GM23338 (cell line): ENCODE measurements around the gene DHX34. TPM values are rescaled to one million over a fixed set of nuclear protein-coding genes. Genes with fewer than 3 reads are reported as not detected.

Source experiments
- ATAC-seq: fragments of 200-7000 bp; cut with Tn5 transposase; 3 replicates; pipeline ENCODE4 v1.9.1; 2020
- DNase-seq: peaks from one replicate; pipeline ENCODE4 v3.0.0-alpha.2; 2015; ENCODE audit warnings: low spot score
- H2AFZ ChIP-seq: fragments of 200-600 bp; sonication (generic); 2 replicates; pipeline ENCODE4 v1.8.0; 2016; ENCODE audit warnings: antibody characterized with exemption, mild to moderate bottlenecking, moderate library complexity
- H3F3A ChIP-seq: fragments of 200-600 bp; sonication (generic); replicated peaks from 2 replicates; pipeline ENCODE4 v1.8.0; 2017; ENCODE audit warnings: antibody characterized with exemption, mixed run types, low read depth
- H3K27ac ChIP-seq: fragments of 200-600 bp; sonication (generic); 2 replicates; pipeline ENCODE4 v1.6.1; 2016; ENCODE audit warnings: low read depth
- H3K27me3 ChIP-seq: fragments of 200-600 bp; sonication (generic); 2 replicates; pipeline ENCODE4 v1.8.0; 2016; ENCODE audit warnings: mild to moderate bottlenecking, mixed run types, moderate library complexity; ENCODE audit not compliant: insufficient read depth
- H3K36me3 ChIP-seq: fragments of 200-600 bp; sonication (generic); 2 replicates; pipeline ENCODE4 v1.8.0; 2016; ENCODE audit warnings: mild to moderate bottlenecking; ENCODE audit not compliant: insufficient read depth
- H3K4me1 ChIP-seq: fragments of 200-600 bp; sonication (generic); 2 replicates; pipeline ENCODE4 v1.8.0; 2016; ENCODE audit warnings: mild to moderate bottlenecking, moderate library complexity; ENCODE audit not compliant: insufficient read depth
- H3K4me2 ChIP-seq: fragments of 200-600 bp; sonication (generic); 2 replicates; pipeline ENCODE4 v1.7.1; 2017; ENCODE audit warnings: mixed run types
- H3K4me3 ChIP-seq: fragments of 200-600 bp; sonication (generic); 2 replicates; pipeline ENCODE4 v1.6.1; 2016; ENCODE audit warnings: mixed run types
- H3K79me2 ChIP-seq: fragments of 200-600 bp; sonication (generic); replicated peaks from 2 replicates; pipeline ENCODE4 v1.8.0; 2017; ENCODE audit warnings: mild to moderate bottlenecking; ENCODE audit not compliant: insufficient read depth
- H3K9me2 ChIP-seq: fragments of 200-600 bp; sonication (generic); 2 replicates; pipeline ENCODE4 v1.8.0; 2017; ENCODE audit not compliant: insufficient read depth
- H4K20me1 ChIP-seq: fragments of 200-600 bp; sonication (generic); replicated peaks from 2 replicates; pipeline ENCODE4 v1.8.0; 2017; ENCODE audit warnings: mild to moderate bottlenecking; ENCODE audit not compliant: insufficient read depth
- H3K27ac Mint-ChIP-seq: 2 replicates; pipeline ENCODE4 v1.8.0; 2020; ENCODE audit warnings: inconsistent platforms, mild to moderate bottlenecking, moderate library complexity, mixed read lengths
- H3K27me3 Mint-ChIP-seq: 3 replicates; pipeline ENCODE4 v1.8.0; 2022; ENCODE audit warnings: low read depth, mild to moderate bottlenecking, moderate library complexity, mixed read lengths, inconsistent platforms; ENCODE audit not compliant: insufficient read depth, poor library complexity
- H3K36me3 Mint-ChIP-seq: 3 replicates; pipeline ENCODE4 v1.8.0; 2021; ENCODE audit warnings: low read depth, mild to moderate bottlenecking, inconsistent platforms, moderate library complexity, mixed read lengths
- H3K4me1 Mint-ChIP-seq: 3 replicates; pipeline ENCODE4 v1.8.0; 2020; ENCODE audit warnings: mild to moderate bottlenecking, inconsistent platforms, mixed read lengths
- H3K4me3 Mint-ChIP-seq: 3 replicates; pipeline ENCODE4 v1.8.0; 2021; ENCODE audit warnings: moderate library complexity, mild to moderate bottlenecking, inconsistent platforms, mixed read lengths
- H3K9me3 Mint-ChIP-seq: 3 replicates; pipeline ENCODE4 v1.8.0; 2020; ENCODE audit warnings: moderate library complexity, mild to moderate bottlenecking, inconsistent platforms, mixed read lengths
- EZH2 ChIP-seq: fragments of 200-600 bp; sonication (generic); IDR thresholded peaks from one replicate; pipeline ENCODE4 v1.8.0; 2017; ENCODE audit warnings: antibody characterized with exemption, mild to moderate bottlenecking, low read depth; ENCODE audit not compliant: unreplicated experiment
- EZH2phosphoT487 ChIP-seq: fragments of 200-600 bp; sonication (generic); IDR thresholded peaks from one replicate; pipeline ENCODE4 v1.8.1; 2018; ENCODE audit warnings: antibody characterized with exemption; ENCODE audit not compliant: unreplicated experiment
- polyA plus RNA-seq: library from polyadenylated mRNA; unstranded; fragments of >200 nt; fragmentation: Nextera tagmentation; extraction: Ambion mirVana; gene quantifications from 2 replicates; pipeline ENCODE4 v1.2.1, GENCODE V29; 2016
- total RNA-seq: library from RNA; depleted of rRNA; stranded (reverse); fragments of >200 nt; shearing (Covaris generic); gene quantifications from 2 replicates; pipeline ENCODE4 v1.2.3, GENCODE V29; 2014
- TF ChIP-seq, protein P1 (sequence below): IDR thresholded peaks from one replicate; pipeline ENCODE4 v1.6.1; 2018; ENCODE audit warnings: antibody characterized with exemption; ENCODE audit not compliant: unreplicated experiment
- TF ChIP-seq, protein P2 (sequence below), 2 experiments: fragments of 200-600 bp in 1 of 2; sonication (generic) in 1 of 2; conservative IDR thresholded peaks; 2 replicates each; pipeline versions ENCODE4 v1.5.1 to v1.6.1; 2016 to 2017; ENCODE audit warnings: antibody characterized with exemption in 2 of 2, low read depth in 2 of 2, mild to moderate bottlenecking in 2 of 2, moderate library complexity in 1 of 2
- TF ChIP-seq, protein P3 (sequence below): fragments of 250-450 bp; sonication (Bioruptor Pico); IDR thresholded peaks from 2 replicates; pipeline ENCODE4 v1.5.0; 2020; ENCODE audit warnings: mild to moderate bottlenecking, moderate library complexity
- TF ChIP-seq, protein P4 (sequence below): IDR thresholded peaks from 2 replicates; pipeline ENCODE4 v1.6.1; 2016; ENCODE audit warnings: antibody characterized with exemption

The DHX34 gene
- total and polyA plus RNA-seq, 2 experiments from 2014 or later = 16.3 to 50.1 TPM

DNA sequence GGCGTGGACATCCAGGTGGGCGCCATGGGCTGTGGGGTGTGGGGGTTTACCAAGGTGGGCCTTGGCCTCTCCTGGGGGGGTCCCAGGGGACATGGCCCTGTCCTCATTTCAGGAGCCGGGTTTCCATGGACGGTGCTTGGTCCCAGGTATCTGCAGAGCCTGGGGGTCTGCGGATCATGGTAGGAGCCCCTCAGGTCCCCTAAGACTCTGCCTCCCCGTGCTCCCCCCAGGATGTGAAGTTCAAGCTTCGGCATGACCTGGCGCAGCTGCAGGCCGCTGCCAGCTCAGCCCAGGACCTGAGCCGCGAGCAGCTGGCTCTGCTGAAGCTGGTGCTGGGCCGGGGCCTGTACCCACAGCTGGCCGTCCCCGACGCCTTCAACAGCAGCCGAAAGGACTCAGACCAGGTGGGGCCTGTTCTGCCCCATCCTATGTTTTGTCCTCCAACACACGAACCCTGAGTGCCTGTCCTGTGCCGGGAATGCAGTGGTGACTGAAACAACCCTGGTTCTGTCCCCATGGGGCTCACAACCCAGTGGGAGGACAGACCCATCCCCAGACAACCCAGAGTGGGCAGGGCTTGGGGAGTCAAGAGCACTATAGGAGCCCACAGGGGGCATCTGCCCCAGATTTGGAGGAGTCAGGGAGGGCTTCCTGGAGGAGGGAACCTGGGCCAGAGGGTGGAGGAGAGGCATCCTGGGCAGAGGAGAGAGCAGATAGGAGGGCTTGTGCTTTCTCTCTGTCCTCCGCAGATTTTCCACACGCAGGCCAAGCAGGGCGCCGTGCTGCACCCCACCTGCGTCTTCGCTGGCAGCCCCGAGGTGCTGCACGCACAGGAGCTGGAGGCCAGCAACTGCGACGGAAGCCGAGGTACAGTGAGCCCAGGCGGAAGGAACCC lies 26.8 kb downstream of the DHX34 start (continued):
- TF ChIP-seq, protein P1, sequence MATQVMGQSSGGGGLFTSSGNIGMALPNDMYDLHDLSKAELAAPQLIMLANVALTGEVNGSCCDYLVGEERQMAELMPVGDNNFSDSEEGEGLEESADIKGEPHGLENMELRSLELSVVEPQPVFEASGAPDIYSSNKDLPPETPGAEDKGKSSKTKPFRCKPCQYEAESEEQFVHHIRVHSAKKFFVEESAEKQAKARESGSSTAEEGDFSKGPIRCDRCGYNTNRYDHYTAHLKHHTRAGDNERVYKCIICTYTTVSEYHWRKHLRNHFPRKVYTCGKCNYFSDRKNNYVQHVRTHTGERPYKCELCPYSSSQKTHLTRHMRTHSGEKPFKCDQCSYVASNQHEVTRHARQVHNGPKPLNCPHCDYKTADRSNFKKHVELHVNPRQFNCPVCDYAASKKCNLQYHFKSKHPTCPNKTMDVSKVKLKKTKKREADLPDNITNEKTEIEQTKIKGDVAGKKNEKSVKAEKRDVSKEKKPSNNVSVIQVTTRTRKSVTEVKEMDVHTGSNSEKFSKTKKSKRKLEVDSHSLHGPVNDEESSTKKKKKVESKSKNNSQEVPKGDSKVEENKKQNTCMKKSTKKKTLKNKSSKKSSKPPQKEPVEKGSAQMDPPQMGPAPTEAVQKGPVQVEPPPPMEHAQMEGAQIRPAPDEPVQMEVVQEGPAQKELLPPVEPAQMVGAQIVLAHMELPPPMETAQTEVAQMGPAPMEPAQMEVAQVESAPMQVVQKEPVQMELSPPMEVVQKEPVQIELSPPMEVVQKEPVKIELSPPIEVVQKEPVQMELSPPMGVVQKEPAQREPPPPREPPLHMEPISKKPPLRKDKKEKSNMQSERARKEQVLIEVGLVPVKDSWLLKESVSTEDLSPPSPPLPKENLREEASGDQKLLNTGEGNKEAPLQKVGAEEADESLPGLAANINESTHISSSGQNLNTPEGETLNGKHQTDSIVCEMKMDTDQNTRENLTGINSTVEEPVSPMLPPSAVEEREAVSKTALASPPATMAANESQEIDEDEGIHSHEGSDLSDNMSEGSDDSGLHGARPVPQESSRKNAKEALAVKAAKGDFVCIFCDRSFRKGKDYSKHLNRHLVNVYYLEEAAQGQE = no peak
- TF ChIP-seq EZH2phosphoT487 = no peak

DNA sequence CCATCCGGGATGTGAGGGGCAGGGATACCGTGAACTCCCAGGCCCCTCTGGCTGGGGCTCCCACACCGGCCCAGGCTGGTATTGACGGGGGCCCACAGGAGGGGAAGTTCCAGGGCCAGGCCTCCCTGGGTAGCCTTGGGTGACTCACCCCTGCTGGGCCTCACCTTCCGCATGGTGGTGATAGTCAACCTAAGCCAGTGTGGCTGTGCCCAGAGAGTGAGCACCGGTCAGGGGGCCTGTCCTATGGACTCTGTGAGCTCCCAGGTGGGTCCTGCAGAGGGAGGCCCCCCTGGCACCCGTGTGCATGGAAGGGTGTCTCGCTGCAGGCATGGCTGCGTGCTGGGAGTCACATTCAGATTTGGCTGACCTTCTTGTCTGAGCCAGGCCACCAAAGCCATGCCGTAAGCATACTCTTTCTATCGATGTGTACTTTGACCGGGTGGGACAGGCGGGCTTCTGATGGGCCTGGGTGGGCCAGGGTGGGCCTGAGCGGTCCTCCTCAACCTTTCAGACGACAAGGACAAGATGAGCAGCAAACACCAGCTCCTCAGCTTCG lies 27.6 kb downstream of the DHX34 start:
- Mint-ChIP-seq H3K9me3 (no peaks in the 10 kb centered on the region), H3K36me3 (peaks cover 60% of the 10 kb centered on the region)
- no peak for ATAC-seq
- TF ChIP-seq, protein P2, sequence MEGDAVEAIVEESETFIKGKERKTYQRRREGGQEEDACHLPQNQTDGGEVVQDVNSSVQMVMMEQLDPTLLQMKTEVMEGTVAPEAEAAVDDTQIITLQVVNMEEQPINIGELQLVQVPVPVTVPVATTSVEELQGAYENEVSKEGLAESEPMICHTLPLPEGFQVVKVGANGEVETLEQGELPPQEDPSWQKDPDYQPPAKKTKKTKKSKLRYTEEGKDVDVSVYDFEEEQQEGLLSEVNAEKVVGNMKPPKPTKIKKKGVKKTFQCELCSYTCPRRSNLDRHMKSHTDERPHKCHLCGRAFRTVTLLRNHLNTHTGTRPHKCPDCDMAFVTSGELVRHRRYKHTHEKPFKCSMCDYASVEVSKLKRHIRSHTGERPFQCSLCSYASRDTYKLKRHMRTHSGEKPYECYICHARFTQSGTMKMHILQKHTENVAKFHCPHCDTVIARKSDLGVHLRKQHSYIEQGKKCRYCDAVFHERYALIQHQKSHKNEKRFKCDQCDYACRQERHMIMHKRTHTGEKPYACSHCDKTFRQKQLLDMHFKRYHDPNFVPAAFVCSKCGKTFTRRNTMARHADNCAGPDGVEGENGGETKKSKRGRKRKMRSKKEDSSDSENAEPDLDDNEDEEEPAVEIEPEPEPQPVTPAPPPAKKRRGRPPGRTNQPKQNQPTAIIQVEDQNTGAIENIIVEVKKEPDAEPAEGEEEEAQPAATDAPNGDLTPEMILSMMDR (conservative IDR thresholded peaks at IDR 0.05; ENCODE audit: low read depth in 2 of 2) = no peak
- TF ChIP-seq EZH2phosphoT487 (no peak), EZH2 (no peak)
- TF ChIP-seq, protein P3, sequence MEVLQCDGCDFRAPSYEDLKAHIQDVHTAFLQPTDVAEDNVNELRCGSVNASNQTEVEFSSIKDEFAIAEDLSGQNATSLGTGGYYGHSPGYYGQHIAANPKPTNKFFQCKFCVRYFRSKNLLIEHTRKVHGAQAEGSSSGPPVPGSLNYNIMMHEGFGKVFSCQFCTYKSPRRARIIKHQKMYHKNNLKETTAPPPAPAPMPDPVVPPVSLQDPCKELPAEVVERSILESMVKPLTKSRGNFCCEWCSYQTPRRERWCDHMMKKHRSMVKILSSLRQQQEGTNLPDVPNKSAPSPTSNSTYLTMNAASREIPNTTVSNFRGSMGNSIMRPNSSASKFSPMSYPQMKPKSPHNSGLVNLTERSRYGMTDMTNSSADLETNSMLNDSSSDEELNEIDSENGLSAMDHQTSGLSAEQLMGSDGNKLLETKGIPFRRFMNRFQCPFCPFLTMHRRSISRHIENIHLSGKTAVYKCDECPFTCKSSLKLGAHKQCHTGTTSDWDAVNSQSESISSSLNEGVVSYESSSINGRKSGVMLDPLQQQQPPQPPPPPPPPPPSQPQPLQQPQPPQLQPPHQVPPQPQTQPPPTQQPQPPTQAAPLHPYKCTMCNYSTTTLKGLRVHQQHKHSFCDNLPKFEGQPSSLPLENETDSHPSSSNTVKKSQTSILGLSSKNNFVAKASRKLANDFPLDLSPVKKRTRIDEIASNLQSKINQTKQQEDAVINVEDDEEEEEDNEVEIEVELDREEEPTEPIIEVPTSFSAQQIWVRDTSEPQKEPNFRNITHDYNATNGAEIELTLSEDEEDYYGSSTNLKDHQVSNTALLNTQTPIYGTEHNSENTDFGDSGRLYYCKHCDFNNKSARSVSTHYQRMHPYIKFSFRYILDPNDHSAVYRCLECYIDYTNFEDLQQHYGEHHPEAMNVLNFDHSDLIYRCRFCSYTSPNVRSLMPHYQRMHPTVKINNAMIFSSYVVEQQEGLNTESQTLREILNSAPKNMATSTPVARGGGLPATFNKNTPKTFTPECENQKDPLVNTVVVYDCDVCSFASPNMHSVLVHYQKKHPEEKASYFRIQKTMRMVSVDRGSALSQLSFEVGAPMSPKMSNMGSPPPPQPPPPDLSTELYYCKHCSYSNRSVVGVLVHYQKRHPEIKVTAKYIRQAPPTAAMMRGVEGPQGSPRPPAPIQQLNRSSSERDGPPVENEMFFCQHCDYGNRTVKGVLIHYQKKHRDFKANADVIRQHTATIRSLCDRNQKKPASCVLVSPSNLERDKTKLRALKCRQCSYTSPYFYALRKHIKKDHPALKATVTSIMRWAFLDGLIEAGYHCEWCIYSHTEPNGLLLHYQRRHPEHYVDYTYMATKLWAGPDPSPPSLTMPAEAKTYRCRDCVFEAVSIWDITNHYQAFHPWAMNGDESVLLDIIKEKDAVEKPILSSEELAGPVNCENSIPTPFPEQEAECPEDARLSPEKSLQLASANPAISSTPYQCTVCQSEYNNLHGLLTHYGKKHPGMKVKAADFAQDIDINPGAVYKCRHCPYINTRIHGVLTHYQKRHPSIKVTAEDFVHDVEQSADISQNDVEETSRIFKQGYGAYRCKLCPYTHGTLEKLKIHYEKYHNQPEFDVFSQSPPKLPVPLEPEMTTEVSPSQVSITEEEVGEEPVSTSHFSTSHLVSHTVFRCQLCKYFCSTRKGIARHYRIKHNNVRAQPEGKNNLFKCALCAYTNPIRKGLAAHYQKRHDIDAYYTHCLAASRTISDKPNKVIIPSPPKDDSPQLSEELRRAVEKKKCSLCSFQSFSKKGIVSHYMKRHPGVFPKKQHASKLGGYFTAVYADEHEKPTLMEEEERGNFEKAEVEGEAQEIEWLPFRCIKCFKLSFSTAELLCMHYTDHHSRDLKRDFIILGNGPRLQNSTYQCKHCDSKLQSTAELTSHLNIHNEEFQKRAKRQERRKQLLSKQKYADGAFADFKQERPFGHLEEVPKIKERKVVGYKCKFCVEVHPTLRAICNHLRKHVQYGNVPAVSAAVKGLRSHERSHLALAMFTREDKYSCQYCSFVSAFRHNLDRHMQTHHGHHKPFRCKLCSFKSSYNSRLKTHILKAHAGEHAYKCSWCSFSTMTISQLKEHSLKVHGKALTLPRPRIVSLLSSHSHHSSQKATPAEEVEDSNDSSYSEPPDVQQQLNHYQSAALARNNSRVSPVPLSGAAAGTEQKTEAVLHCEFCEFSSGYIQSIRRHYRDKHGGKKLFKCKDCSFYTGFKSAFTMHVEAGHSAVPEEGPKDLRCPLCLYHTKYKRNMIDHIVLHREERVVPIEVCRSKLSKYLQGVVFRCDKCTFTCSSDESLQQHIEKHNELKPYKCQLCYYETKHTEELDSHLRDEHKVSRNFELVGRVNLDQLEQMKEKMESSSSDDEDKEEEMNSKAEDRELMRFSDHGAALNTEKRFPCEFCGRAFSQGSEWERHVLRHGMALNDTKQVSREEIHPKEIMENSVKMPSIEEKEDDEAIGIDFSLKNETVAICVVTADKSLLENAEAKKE (CRISPR knock-in tag) = no peak
- TF ChIP-seq, protein P4, sequence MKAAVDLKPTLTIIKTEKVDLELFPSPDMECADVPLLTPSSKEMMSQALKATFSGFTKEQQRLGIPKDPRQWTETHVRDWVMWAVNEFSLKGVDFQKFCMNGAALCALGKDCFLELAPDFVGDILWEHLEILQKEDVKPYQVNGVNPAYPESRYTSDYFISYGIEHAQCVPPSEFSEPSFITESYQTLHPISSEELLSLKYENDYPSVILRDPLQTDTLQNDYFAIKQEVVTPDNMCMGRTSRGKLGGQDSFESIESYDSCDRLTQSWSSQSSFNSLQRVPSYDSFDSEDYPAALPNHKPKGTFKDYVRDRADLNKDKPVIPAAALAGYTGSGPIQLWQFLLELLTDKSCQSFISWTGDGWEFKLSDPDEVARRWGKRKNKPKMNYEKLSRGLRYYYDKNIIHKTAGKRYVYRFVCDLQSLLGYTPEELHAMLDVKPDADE = no peak

More for the DNA sequence above, 27.6 kb downstream of the DHX34 start:
- no peak overlapping the region for H3K27ac ChIP-seq
- no peaks in the 10 kb centered on the region for H3F3A ChIP-seq
- peaks cover 10% of the 10 kb centered on the region for H3K27me3 Mint-ChIP-seq
- H3K4me2 ChIP-seq = no peak overlapping the region
- 0 out of 2 replicates have a peak, but pooled peaks cover 9% of the 10 kb centered on the region for H3K36me3 ChIP-seq
- H3K79me2 ChIP-seq = no peaks in the 10 kb centered on the region
- no peaks in the 10 kb centered on the region for H3K4me1 ChIP-seq
- DNase-seq = no peak
- no peak overlapping the region for H3K4me3 Mint-ChIP-seq
- H3K4me1 Mint-ChIP-seq = no peaks in the 10 kb centered on the region; the same call in 2 of the 3 replicates
- no peaks in the 10 kb centered on the region for H3K9me2 ChIP-seq
- H4K20me1 ChIP-seq = peaks cover 1% of the 10 kb centered on the region; the same call in 1 of the 2 replicates
- no peak overlapping the region for H2AFZ ChIP-seq
- H3K4me3 ChIP-seq = no peak overlapping the region
- no peak overlapping the region for H3K27ac Mint-ChIP-seq
- no peaks in the 10 kb centered on the region for H3K27me3 ChIP-seq
